SK-N-MC (cell line): ENCODE measurements around the gene GPC3.

Source experiments
- EZH2 ChIP-seq: fragments of 200-600 bp; sonication (generic); IDR thresholded peaks from one replicate; pipeline ENCODE4 v1.6.1; 2017; ENCODE audit warnings: antibody characterized with exemption
- POLR2AphosphoS5 ChIP-seq: IDR thresholded peaks from 2 replicates; pipeline ENCODE4 v1.6.1; 2012; ENCODE audit warnings: mild to moderate bottlenecking, low read depth, low read length, borderline replicate concordance

DNA sequence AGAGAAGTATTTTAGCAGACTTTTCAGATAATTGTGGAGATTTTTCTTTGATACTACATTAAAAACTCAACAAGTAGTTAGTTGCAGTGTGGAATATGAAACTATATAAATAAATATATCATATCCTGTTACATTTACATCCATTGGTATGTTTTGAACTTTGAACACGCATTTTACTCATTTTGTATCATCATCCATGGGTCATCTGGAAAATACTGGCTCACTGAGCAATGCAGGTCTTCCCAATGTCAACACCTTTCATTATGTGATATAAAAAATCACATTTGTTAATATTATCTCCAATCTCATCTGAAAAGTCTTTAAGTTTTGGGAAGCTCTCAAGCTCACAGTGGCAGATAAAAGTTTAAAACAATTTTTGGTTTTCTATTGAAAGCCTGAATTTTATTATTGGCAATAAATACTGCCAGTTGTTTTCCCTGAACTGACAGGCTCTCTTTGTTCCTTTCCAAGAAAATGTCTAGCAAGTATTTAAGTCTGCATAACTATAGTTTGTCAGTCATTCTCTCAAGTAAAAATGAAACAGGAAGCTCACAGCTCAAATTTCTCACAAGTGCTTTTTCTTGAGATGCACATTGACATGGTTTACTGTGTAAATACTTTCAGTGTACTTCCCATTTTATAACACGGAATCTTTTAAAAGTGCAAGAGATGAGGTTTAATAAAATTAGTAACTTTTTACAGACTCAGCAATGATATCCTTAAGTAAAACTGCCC, 386.6 kb downstream of the GPC3 start:
- TF ChIP-seq EZH2 (no peak), POLR2AphosphoS5 (no peak)
